ENCODE measurements around the gene GLDN.

GLDN gene

DNA sequence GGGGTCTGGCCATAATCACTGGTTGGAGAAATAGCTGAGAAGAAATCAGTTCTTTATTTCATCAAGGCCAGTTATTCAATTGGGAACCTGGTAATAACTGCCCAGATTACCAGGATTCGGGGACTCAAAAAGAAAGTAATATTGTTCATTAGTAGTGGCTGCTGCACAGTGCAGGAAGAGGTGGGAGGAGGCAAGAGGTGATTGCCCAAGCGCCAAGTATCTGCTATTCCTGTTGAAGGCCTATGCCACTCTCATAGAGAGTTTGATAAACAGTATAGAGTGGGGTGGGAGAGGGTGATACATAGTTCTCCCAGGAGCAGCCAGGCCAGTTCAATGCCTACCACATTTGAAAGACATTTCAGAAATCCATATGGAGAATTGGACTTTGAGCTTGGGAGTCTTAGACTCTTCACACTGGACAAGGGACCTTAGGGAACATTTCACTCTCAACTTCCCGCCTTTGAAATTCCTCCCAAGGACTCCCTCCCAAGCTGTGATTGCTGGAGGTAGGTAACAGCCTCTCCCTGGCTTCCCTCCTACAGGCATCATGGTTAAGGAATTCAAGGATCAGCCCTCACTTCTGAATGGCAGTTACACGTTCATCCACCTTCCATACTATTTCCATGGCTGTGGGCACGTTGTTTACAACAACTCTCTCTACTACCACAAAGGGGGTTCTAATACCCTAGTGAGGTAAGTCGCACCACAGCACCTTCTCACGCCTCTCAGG is 59.8 kb downstream of the GLDN start:
- TF ChIP-seq, protein P1, sequence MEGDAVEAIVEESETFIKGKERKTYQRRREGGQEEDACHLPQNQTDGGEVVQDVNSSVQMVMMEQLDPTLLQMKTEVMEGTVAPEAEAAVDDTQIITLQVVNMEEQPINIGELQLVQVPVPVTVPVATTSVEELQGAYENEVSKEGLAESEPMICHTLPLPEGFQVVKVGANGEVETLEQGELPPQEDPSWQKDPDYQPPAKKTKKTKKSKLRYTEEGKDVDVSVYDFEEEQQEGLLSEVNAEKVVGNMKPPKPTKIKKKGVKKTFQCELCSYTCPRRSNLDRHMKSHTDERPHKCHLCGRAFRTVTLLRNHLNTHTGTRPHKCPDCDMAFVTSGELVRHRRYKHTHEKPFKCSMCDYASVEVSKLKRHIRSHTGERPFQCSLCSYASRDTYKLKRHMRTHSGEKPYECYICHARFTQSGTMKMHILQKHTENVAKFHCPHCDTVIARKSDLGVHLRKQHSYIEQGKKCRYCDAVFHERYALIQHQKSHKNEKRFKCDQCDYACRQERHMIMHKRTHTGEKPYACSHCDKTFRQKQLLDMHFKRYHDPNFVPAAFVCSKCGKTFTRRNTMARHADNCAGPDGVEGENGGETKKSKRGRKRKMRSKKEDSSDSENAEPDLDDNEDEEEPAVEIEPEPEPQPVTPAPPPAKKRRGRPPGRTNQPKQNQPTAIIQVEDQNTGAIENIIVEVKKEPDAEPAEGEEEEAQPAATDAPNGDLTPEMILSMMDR (IDR thresholded peaks at IDR 0.05): no peak
- no peak for TF ChIP-seq ZFX (IDR thresholded peaks at IDR 0.05; ENCODE audit: borderline replicate concordance)
- H3K27ac ChIP-seq: no peak overlapping the region

DNA sequence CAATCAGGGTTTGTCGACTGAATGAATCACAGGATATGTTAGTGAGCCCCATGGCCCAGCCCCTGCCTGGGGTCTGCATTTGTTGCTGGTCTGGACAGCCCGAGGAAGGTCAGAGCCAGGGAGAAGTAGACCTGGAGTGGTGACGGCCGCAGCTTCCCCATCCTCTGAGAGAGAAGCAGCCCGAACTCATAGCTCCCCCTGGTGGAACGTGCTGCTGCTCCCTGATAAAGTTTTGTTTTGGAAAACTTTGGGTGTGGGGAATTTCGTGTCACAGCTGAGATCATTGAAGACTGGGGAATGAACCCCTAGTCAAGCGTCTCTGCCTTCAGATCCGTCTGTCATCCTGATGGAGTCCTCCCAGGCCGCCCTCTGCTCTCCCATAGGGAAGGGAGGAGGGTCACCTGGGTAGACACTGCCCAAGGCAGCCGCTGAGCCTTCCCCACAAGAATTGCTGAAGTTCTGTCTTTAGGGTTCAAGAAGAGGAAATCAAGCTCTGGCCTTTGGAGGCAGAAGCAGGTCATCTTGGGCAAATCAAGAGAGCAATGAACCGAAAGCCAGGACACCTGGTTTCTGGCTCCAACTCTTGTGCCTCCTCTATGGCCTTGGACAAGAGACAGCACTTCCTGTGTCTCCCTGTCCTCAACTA is 60.5 kb downstream of the GLDN start:
- H3K27ac ChIP-seq: no peak overlapping the region
- TF ChIP-seq, protein P1 (IDR thresholded peaks at IDR 0.05): peak; percentile 82
- TF ChIP-seq ZFX (IDR thresholded peaks at IDR 0.05; ENCODE audit: borderline replicate concordance): no peak

DNA sequence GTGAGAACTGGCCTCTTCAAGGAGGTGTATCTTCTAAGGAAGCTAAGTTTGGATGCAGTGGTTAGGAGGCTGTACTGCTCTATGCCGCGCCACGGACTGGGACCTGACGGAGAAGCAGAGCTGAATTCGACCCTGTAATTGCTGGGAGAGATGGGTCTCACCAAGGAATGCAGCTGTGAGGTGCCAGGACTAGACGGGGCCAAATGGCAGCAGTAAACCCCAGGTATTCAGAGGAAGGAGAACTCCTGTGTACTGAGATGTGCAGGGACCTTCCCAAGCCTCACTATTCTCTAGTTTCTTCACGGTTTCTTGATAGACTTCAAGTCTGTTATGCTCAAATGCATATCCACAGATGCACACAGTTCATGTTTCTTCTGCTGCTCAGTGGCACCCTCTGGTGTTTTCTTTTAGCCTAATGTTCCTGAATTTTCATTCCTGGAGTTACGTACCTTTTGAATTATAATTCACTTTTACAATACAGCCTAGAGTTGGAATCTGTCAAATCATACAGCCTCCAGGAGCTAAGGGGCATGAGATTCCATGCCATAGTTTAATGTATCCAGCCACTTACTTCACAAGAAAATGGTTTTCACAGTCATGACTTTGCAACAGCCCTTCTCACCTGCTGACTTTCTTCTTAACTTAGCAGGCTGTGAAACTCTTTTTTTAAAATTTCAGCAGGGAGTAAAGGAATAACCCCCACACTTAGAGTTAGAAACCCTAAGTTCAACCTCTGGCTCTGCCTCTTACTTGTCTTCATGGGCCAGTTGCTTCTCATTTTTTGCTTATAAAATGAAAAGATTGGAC is 61.8 kb downstream of the GLDN start:
- no peak overlapping the region for H3K27ac ChIP-seq
- TF ChIP-seq, protein P1 (IDR thresholded peaks at IDR 0.05): peak; percentile 87
- no peak for TF ChIP-seq ZFX (IDR thresholded peaks at IDR 0.05; ENCODE audit: borderline replicate concordance)

DNA sequence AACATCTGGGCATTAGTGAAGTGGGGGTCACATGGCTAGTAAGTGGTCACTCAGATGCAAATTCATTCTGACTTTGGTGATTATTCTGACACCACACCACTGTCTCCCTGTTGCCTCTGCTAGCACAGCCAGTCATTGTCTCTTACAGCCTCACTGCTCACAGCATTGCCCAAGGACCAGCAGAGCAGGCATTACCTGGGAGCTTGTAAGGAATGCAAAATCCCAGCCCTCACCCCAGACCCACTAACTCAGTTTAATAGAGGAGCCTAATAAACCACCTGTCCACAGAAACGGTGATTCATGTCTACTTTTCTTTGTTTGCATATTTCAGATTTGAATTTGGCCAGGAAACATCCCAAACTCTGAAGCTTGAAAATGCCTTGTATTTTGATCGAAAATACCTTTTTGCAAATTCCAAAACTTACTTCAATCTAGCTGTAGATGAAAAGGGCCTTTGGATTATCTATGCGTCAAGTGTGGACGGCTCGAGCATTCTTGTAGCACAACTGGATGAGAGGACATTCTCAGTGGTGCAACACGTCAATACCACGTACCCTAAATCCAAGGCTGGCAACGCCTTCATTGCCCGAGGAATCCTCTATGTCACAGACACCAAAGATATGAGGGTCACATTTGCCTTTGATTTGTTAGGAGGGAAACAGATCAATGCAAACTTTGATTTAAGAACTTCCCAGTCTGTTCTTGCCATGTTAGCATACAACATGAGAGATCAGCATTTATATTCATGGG is 62.7 kb downstream of the GLDN start:
- no peak for TF ChIP-seq ZFX (IDR thresholded peaks at IDR 0.05; ENCODE audit: borderline replicate concordance)
- TF ChIP-seq, protein P1 (IDR thresholded peaks at IDR 0.05): no peak

DNA sequence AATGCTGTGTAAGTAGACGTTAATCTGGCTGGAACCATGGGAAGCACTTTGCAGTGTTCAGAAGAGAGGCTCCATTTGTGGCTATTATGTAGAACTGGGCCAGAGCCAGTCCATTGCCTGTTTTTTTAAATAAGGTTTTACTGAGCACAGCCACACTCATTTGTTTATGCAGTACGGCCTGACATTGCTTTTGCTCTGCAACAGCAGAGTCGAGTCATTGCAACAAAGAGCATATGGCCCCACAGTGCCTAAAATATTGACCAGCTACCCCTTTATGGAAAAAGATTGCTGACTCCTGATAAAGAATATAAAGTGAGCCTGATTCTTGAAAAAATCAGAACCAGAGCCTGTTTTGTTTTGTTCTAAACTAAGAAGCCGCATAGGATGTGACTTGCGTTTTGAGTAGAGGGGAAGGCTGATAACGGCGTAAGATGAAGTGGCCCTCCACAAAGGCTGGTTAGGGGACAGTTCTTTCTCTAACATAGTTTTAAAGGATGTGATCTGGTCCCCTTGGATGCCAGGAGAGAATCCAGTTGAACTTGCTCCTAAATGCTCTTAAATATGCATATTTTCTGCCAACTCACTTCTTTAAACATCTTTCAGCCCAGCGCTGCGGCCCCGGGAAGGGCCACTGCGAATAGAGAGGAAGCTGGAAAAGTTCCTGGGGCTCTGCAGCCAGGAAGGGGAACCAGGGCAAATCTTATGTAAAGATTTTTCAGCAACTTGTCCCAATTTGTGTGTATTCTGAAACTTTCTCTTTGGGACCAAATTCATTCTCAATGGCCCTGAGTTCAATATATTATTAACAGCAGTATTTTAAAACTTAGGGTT is 64.5 kb downstream of the GLDN start:
- TF ChIP-seq, protein P1 (IDR thresholded peaks at IDR 0.05): no peak
- TF ChIP-seq ZFX (IDR thresholded peaks at IDR 0.05; ENCODE audit: borderline replicate concordance): no peak

More for the DNA sequence above, 62.7 kb downstream of the GLDN start:
- no peak overlapping the region for H3K27ac ChIP-seq

DNA sequence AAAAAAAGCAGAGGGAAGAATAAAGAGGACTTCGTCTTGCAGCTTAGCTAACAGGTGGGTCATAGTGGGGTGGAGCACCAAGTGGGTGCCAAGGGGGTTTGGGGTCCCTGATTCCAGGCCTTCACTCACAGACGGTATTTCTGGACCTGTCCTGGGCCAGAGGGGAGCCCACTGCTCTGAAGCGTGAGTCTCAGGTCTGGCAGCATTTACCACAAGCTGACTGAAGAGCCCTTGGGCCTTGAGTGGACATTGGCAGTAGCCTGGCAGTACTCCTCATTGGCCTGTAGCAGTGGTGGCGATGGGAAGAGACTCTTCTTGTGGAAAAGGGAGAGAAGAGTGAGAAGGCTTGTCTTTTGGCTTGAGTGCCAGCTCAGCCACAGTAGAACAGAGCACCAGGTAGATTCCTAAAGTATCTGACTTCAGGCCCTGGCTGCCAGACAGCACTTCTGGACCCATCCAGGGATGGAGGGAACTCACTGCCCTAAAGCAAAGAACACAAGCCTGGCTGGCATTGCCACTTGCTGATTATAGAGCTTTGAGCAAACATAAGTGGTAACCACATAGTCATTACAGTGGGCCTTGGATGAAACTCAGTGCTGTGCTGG is 72.9 kb downstream of the GLDN start:
- TF ChIP-seq, protein P1 (IDR thresholded peaks at IDR 0.05): no peak
- TF ChIP-seq ZFX (IDR thresholded peaks at IDR 0.05; ENCODE audit: borderline replicate concordance): no peak
- H3K27ac ChIP-seq: no peak overlapping the region

More for the DNA sequence above, 64.5 kb downstream of the GLDN start:
- no peak overlapping the region for H3K27ac ChIP-seq

All from 22Rv1 (cell line).